ENCODE results near the gene TAB2. TPM values are rescaled to one million over a fixed set of nuclear protein-coding genes. Genes with fewer than 3 reads are reported as not detected.

Gene TAB2
- total RNA-seq, 1 donor from 2014 or later, result 45.1 TPM

- H3K27ac Mint-ChIP-seq (ENCODE audit: unreplicated experiment), result no peak overlapping the region
- no peak for DNase-seq (ENCODE audit: low read depth, low spot score)
- peaks cover 52% of the 10 kb centered on the region for H3K4me1 Mint-ChIP-seq
- H3K36me3 Mint-ChIP-seq (ENCODE audit: low read depth), result no peaks in the 10 kb centered on the region
- no peaks in the 10 kb centered on the region for H3K9me3 Mint-ChIP-seq
- peak overlapping the region; percentile 54 for H3K4me3 Mint-ChIP-seq
- TF ChIP-seq, protein P1, sequence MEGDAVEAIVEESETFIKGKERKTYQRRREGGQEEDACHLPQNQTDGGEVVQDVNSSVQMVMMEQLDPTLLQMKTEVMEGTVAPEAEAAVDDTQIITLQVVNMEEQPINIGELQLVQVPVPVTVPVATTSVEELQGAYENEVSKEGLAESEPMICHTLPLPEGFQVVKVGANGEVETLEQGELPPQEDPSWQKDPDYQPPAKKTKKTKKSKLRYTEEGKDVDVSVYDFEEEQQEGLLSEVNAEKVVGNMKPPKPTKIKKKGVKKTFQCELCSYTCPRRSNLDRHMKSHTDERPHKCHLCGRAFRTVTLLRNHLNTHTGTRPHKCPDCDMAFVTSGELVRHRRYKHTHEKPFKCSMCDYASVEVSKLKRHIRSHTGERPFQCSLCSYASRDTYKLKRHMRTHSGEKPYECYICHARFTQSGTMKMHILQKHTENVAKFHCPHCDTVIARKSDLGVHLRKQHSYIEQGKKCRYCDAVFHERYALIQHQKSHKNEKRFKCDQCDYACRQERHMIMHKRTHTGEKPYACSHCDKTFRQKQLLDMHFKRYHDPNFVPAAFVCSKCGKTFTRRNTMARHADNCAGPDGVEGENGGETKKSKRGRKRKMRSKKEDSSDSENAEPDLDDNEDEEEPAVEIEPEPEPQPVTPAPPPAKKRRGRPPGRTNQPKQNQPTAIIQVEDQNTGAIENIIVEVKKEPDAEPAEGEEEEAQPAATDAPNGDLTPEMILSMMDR (conservative IDR thresholded peaks at IDR 0.05), result no peak
- no peaks in the 10 kb centered on the region for H3K27me3 Mint-ChIP-seq (ENCODE audit: low read depth)
Measured at GRCh38 chr6:149320796-149321195, 3.3 kb downstream of the TAB2 start.

- Mint-ChIP-seq H3K27me3 (ENCODE audit: low read depth) (no peaks in the 10 kb centered on the region), H3K4me3 (no peak overlapping the region), H3K9me3 (no peaks in the 10 kb centered on the region), H3K36me3 (ENCODE audit: low read depth) (no peaks in the 10 kb centered on the region), H3K27ac (ENCODE audit: unreplicated experiment) (no peak overlapping the region), H3K4me1 (peaks cover 46% of the 10 kb centered on the region)
- TF ChIP-seq, protein P1 (conservative IDR thresholded peaks at IDR 0.05), result no peak
- no peak for DNase-seq (ENCODE audit: low read depth, low spot score)
Measured at GRCh38 chr6:149323353-149323752, 5.8 kb downstream of the TAB2 start.

GRCh38 chr6:149323925-149324324, 6.4 kb downstream of the TAB2 start:
- DNase-seq (ENCODE audit: low read depth, low spot score), result no peak
- Mint-ChIP-seq H3K27ac (ENCODE audit: unreplicated experiment) (no peak overlapping the region), H3K4me3 (no peak overlapping the region), H3K27me3 (ENCODE audit: low read depth) (no peaks in the 10 kb centered on the region), H3K4me1 (peaks cover 45% of the 10 kb centered on the region), H3K36me3 (ENCODE audit: low read depth) (no peaks in the 10 kb centered on the region), H3K9me3 (no peaks in the 10 kb centered on the region)
- TF ChIP-seq, protein P1 (conservative IDR thresholded peaks at IDR 0.05), result no peak

GRCh38 chr6:149324428-149324827, 6.9 kb downstream of the TAB2 start:
- TF ChIP-seq, protein P1 (conservative IDR thresholded peaks at IDR 0.05), result no peak
- Mint-ChIP-seq H3K36me3 (ENCODE audit: low read depth) (no peaks in the 10 kb centered on the region), H3K4me3 (no peak overlapping the region), H3K27me3 (ENCODE audit: low read depth) (no peaks in the 10 kb centered on the region), H3K4me1 (peaks cover 45% of the 10 kb centered on the region), H3K9me3 (no peaks in the 10 kb centered on the region), H3K27ac (ENCODE audit: unreplicated experiment) (no peak overlapping the region)
- DNase-seq (ENCODE audit: low read depth, low spot score), result no peak

DNA sequence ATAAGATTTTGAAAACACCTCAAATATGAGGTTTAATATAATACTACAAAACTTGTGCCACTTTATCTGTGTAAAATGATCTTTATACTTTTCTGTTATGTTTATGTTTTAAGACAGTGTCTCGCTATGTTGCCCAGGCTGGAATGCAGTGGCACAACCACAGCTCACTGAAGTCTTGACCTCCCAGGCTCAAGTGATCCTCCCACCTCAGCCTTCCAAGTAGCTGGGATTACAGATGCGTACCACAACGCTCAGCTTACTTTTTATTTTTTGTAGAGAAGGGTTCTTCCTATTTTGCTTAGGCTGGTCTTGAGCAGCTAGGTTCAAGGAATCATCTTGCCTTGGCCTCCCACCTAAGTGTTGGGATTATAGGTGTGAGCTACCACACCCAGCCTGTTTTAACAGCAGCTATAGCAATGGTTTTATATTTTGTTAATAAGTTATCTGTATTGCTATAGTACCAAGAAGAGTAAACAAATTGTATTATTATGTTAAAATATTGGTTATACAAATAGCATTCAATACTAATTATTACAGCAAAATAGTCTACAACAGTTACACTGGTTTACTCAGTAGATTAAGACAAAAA, 8.2 kb downstream of the TAB2 start:
- Mint-ChIP-seq H3K9me3 (no peaks in the 10 kb centered on the region), H3K36me3 (ENCODE audit: low read depth) (no peaks in the 10 kb centered on the region), H3K27me3 (ENCODE audit: low read depth) (no peaks in the 10 kb centered on the region), H3K4me1 (peaks cover 39% of the 10 kb centered on the region), H3K4me3 (no peak overlapping the region), H3K27ac (ENCODE audit: unreplicated experiment) (no peak overlapping the region)
- TF ChIP-seq, protein P1 (conservative IDR thresholded peaks at IDR 0.05), result no peak
- no peak for DNase-seq (ENCODE audit: low read depth, low spot score)

Measured in neural crest cell (in vitro differentiated cells).